Transverse colon (tissue), 4 donors: Measurements from ENCODE around the gene BAAT.

Source experiments
- CTCF ChIP-seq, 5 experiments: fragments of 200-600 bp in 3 of 5; fragments of 450-650 bp in 2 of 5; sonication (generic) in 3 of 5; IDR thresholded peaks; 1 replicate in 2 of 5; 2 replicates in 3 of 5; pipeline ENCODE4 v1.5.1; 2016 to 2017; ENCODE audit warnings: antibody characterized with exemption in 5 of 5, inconsistent platforms in 3 of 5, mild to moderate bottlenecking in 2 of 5, moderate library complexity in 1 of 5
- EP300 ChIP-seq: sonication (generic); formaldehyde crosslinking; IDR thresholded peaks from one replicate; pipeline ENCODE4 v1.6.1; 2017; ENCODE audit warnings: antibody characterized with exemption, low read depth
- POLR2A ChIP-seq: fragments of 450-650 bp; IDR thresholded peaks from one replicate; pipeline ENCODE4 v1.6.1; 2016; ENCODE audit warnings: antibody characterized with exemption, mild to moderate bottlenecking, moderate library complexity
- POLR2AphosphoS5 ChIP-seq, 3 donors: sonication (generic); formaldehyde crosslinking; IDR thresholded peaks; one replicate each; pipeline ENCODE4 v1.6.1; 2016; ENCODE audit warnings: antibody characterized with exemption in 3 of 3

GRCh38 chr9:101418518-101419430, 34.0 kb upstream of the BAAT start:
- no peak for TF ChIP-seq CTCF (IDR thresholded peaks at IDR 0.05)
- no peak for TF ChIP-seq POLR2AphosphoS5 (IDR thresholded peaks at IDR 0.05)
- no peak for TF ChIP-seq EP300
- TF ChIP-seq POLR2A, result no peak
